VCaP (cell line): ENCODE data around the gene SLC5A1.

Experiments
- H3K27ac ChIP-seq: fragments of 450-650 bp; 2 replicates; pipeline ENCODE4 v1.5.1; 2017
- CTCF ChIP-seq: fragments of 450-650 bp; conservative IDR thresholded peaks from 2 replicates; pipeline ENCODE4 v1.5.1; 2017; ENCODE audit warnings: mild to moderate bottlenecking, moderate library complexity

The SLC5A1 gene

GRCh38 chr22:32050678-32051515 is 7.8 kb downstream of the SLC5A1 start:
- H3K27ac ChIP-seq = no peak overlapping the region
- no peak for TF ChIP-seq CTCF

DNA sequence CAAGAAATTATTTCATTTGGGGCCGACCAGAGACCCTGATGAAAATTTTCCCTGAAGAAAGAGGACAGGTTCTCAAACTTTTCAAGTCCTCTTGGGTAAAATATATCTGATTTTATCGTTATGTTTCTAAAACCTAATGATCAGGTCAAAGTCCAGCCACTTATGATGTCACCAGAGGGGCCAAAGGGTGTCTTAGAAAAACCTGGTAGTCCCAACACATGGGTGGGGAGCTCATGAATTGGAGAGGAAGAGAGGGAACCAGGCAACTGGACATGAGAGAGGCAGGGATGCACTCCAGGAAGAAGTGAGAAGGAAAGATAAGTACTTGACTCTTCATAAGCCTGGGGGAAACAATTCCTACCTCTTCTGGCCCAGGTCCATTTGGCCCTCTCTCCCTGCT is 9.2 kb downstream of the SLC5A1 start:
- no peak for TF ChIP-seq CTCF
- no peak overlapping the region for H3K27ac ChIP-seq

GRCh38 chr22:32052936-32053791 is 10.1 kb downstream of the SLC5A1 start:
- TF ChIP-seq CTCF = no peak
- no peak overlapping the region for H3K27ac ChIP-seq

- no peak for TF ChIP-seq CTCF
- H3K27ac ChIP-seq = no peak overlapping the region; the same call in 1 of the 2 replicates
Observed at GRCh38 chr22:32055069-32055468, 12.0 kb downstream of the SLC5A1 start.

DNA sequence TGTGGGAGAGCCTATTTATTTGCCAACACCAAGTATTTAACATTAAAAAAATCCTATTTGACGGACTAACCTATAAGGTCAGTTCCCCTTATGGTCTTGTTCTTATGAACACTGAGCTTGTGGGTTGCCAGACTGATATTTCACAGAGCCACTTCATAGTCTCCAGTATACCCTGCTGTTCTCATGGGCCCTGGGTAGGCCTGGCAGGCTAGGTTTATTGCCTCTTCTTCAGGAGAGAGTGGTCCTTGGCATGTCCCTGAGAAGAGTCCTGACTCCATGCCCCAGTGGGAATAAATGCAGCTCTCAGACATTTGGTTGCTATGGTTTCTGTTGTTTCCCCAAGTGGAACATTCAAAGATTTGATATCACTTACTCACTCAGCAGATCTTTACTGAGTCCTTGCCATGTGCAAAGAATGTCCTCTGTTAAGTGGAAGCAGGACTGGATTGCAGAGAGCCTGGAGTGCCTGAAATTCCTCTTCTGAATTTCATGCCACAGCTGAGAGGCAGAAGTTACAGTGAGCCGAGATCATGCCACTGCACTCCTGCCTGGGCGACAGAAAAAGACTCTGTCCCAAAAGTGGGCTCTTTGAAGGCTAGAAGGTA is 15.7 kb downstream of the SLC5A1 start:
- no peak for TF ChIP-seq CTCF
- H3K27ac ChIP-seq = no peak overlapping the region

DNA sequence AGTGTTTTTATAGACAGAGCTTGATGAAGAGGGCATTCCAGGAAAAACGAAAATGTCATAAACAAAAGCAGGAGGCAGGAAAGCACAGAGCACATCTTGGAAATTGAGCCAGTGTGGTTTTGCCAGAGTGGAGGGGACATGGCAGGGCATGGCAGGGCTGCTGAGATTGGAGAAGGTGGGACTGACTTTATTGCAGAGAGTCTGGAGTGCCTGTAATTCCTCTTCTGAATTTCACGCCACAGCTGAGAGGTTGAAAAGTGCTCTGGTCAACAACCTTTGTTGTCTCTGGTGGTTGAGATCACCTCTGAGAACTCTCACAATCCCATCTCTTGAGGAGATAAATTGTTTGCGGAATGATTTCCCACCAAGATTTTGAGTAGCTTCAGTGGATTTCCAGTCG is 16.4 kb downstream of the SLC5A1 start:
- TF ChIP-seq CTCF = no peak
- H3K27ac ChIP-seq = no peak overlapping the region

DNA sequence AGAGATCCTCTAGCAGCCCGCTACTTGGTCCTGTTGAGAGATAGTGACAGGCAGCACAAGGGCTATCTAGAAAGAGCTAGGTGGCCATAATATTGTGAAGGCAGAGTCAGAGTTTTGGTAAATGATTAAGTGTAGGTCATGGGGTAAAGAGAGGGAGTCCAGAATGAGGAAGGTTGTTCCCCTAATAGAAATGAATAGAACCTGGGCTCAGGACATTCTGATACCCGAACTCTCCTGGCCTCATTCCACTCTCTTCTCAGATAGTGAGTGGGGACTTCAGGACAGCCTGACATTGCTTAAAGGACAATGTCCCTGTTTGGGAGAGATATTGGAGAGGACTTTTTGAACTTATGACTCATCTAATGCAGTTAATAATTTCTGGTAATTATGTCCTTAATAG is 20.6 kb downstream of the SLC5A1 start:
- H3K27ac ChIP-seq = no peak overlapping the region
- no peak for TF ChIP-seq CTCF
